SK-N-SH (cell line): ENCODE results near the gene KRTAP27-1.

Experiments used
- RFX5 ChIP-seq: IDR thresholded peaks from 2 replicates; pipeline ENCODE4 v1.6.1; 2012; ENCODE audit warnings: mild to moderate bottlenecking, improper control_type of control experiment, low read length
- TCF12 ChIP-seq: IDR thresholded peaks from 2 replicates; pipeline ENCODE4 v1.4.0; 2012

DNA sequence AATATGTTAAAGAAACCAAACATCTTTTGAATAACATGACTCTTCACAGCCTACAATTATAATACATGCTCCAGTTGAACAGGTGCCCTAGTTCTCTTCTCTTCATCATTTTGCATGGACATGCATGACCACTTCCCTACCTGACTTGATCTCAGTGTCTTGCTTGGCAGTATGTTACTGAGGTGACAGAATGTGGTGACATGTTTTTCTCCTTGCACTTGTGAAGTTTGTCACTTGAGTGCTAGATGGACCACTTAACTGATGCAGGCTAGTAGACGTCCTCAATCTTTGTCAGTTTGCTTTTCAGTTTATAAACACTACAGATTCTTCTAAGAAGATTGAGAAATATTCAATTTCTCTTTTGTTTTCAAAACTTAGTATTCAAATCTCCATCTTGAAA lies 44.7 kb upstream of the KRTAP27-1 start:
- TF ChIP-seq RFX5 (no peak), TCF12 (no peak)
